PC-3 (cell line): ENCODE results near the gene IL31RA. TPM values are rescaled to one million over a fixed set of nuclear protein-coding genes. Genes with fewer than 3 reads are reported as not detected.
A peak's percentile ranks its signal among the peaks of the same experiment; 100 is the strongest.

ENCODE experiments used
- ATAC-seq: fragments of 200-7000 bp; cut with Tn5 transposase; 2 replicates; pipeline ENCODE4 v1.9.1; 2020; ENCODE audit warnings: mild to moderate bottlenecking, moderate library complexity
- BruUV-seq: library from RNA; stranded (reverse); fragments of 400-500 nt; replicated peaks from 2 replicates; lab custom pipeline; 2021; lab: Mats Ljungman, UMichigan
- CTCF ChIA-PET: fragments of 300-600 bp; sonication (Branson Sonifier 250); formaldehyde crosslinking; loops from one replicate; lab custom pipeline; 2022; ENCODE audit warnings: antibody characterized with exemption; lab: Charles Lee
- POLR2A ChIA-PET: fragments of 300-600 bp; sonication (Branson Sonifier 250); formaldehyde crosslinking; loops from one replicate; lab custom pipeline; 2022; ENCODE audit warnings: antibody characterized with exemption; ENCODE audit not compliant: unreplicated experiment; lab: Charles Lee
- DNase-seq: peaks from one replicate; pipeline ENCODE4 v3.0.0-alpha.2; 2015
- H2AFZ ChIP-seq: fragments of 300-600 bp; sonication (generic); 2 replicates; pipeline ENCODE4 v1.6.0; 2016; ENCODE audit warnings: antibody characterized with exemption, low read length
- H3F3A ChIP-seq: fragments of 300-600 bp; sonication (generic); one replicate; pipeline ENCODE4 v1.6.0; 2017; ENCODE audit warnings: antibody characterized with exemption, low read length, control low read depth, mild to moderate bottlenecking; ENCODE audit not compliant: unreplicated experiment
- H3K27ac ChIP-seq: fragments of 300-600 bp; sonication (generic); 2 replicates; pipeline ENCODE4 v1.5.1; 2016; ENCODE audit warnings: mild to moderate bottlenecking, low read length
- H3K27me3 ChIP-seq: fragments of 300-600 bp; sonication (generic); 2 replicates; pipeline ENCODE4 v1.6.1; 2016; ENCODE audit warnings: low read length, mixed read lengths
- H3K36me3 ChIP-seq: fragments of 300-600 bp; sonication (generic); 2 replicates; pipeline ENCODE4 v1.6.1; 2016; ENCODE audit warnings: low read depth, mixed run types, low read length, mixed read lengths
- H3K4me1 ChIP-seq: fragments of 300-600 bp; sonication (generic); 2 replicates; pipeline ENCODE4 v1.5.1; 2016; ENCODE audit warnings: low read length; ENCODE audit not compliant: insufficient read depth
- H3K4me2 ChIP-seq: fragments of 300-600 bp; sonication (generic); 2 replicates; pipeline ENCODE4 v1.6.0; 2016; ENCODE audit warnings: low read length
- H3K4me3 ChIP-seq: fragments of 300-600 bp; sonication (generic); 2 replicates; pipeline ENCODE4 v1.5.1; 2016; ENCODE audit warnings: mild to moderate bottlenecking, low read length, mixed read lengths
- H3K79me2 ChIP-seq: fragments of 300-600 bp; sonication (generic); 2 replicates; pipeline ENCODE4 v1.6.1; 2017; ENCODE audit warnings: low read length, mixed read lengths
- H3K9ac ChIP-seq: fragments of 300-600 bp; sonication (generic); 2 replicates; pipeline ENCODE4 v1.6.0; 2016; ENCODE audit warnings: mild to moderate bottlenecking, low read length
- H3K9me2 ChIP-seq: fragments of 300-600 bp; sonication (generic); replicated peaks from 2 replicates; pipeline ENCODE4 v1.6.1; 2016; ENCODE audit warnings: mixed run types, low read length, mixed read lengths
- H3K9me3 ChIP-seq: fragments of 300-600 bp; sonication (generic); 2 replicates; pipeline ENCODE4 v1.6.1; 2016; ENCODE audit warnings: low read length, mixed read lengths
- H4K20me1 ChIP-seq: fragments of 300-600 bp; sonication (generic); 2 replicates; pipeline ENCODE4 v1.6.1; 2016; ENCODE audit warnings: low read length, mixed read lengths
- CTCF ChIP-seq: fragments of 300-600 bp; sonication (generic); conservative IDR thresholded peaks from 2 replicates; pipeline ENCODE4 v1.5.1; 2017; ENCODE audit warnings: antibody characterized with exemption, low read depth, mild to moderate bottlenecking, low read length
- EZH2 ChIP-seq: fragments of 300-600 bp; sonication (generic); IDR thresholded peaks from one replicate; pipeline ENCODE4 v1.6.1; 2017; ENCODE audit warnings: antibody characterized with exemption, mild to moderate bottlenecking, low read length; ENCODE audit not compliant: unreplicated experiment
- EZH2phosphoT487 ChIP-seq: fragments of 300-600 bp; sonication (generic); IDR thresholded peaks from 2 replicates; pipeline ENCODE4 v1.6.1; 2018; ENCODE audit warnings: mild to moderate bottlenecking, antibody characterized with exemption, low read length, borderline replicate concordance
- intact Hi-C: fragments of 100-400 bp; cut with micrococcal nuclease; formaldehyde crosslinking; loops from 2 replicates; pipeline ENCODE4 v1.9.0; 2023
- total RNA-seq: library from RNA; depleted of rRNA; stranded (reverse); fragments of >200 nt; gene quantifications from 2 replicates; pipeline ENCODE4 v1.2.3, GENCODE V29; 2014

Gene IL31RA
- total RNA-seq, 1 experiment from 2014 or later: 1.6 TPM

DNA sequence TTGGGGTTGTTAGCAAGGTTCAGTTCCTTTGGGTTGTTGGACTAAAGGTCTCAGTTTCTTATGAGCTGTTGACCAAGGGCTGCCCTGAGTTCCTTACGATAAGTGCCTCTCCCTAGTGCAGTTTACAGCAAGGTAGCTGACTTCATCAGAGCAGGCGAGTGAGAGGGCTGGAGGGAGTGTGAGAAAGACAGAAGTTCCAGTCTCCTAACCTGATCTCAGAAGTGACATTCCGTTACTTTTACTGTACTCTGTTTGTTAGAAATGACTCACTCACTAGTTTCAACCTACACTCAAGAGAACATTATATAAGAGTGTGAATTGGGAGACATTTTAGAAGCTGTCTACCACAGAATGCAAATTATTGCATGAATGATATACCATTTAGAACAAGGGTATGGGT is 21.2 kb upstream of the IL31RA start:
- peak; percentile 48 for ATAC-seq

GRCh38 chr5:55832446-55832845 is 18.7 kb upstream of the IL31RA start:
- no TSS peak for BruUV-seq
- intact Hi-C loops: no loop called here
- CTCF ChIA-PET: no interaction called here

More for the DNA sequence above, 21.2 kb upstream of the IL31RA start:
- no peak for DNase-seq
- intact Hi-C loops: no loop called here
- no peak overlapping the region for H3K4me2 ChIP-seq
- H3K9ac ChIP-seq: no peak overlapping the region
- no TSS peak for BruUV-seq
- H3K79me2 ChIP-seq: no peaks in the 10 kb centered on the region
- no peaks in the 10 kb centered on the region for H3F3A ChIP-seq
- H3K36me3 ChIP-seq: no peaks in the 10 kb centered on the region
- CTCF ChIA-PET: no interaction called here
- no peaks in the 10 kb centered on the region for H3K9me3 ChIP-seq
- no peak overlapping the region for H3K4me3 ChIP-seq
- no peaks in the 10 kb centered on the region for H3K27me3 ChIP-seq
- no peaks in the 10 kb centered on the region for H3K4me1 ChIP-seq
- H3K27ac ChIP-seq: no peak overlapping the region
- no peaks in the 10 kb centered on the region for H4K20me1 ChIP-seq
- no peak overlapping the region for H2AFZ ChIP-seq
- POLR2A ChIA-PET: no interaction called here
- TF ChIP-seq CTCF: no peak
- TF ChIP-seq EZH2phosphoT487: no peak
- TF ChIP-seq EZH2: no peak
- no peaks in the 10 kb centered on the region for H3K9me2 ChIP-seq

More at GRCh38 chr5:55832446-55832845, 18.7 kb upstream of the IL31RA start:
- Histone ChIP-seq H3K36me3 (no peaks in the 10 kb centered on the region), H2AFZ (no peak overlapping the region), H3K4me3 (no peak overlapping the region), H3K4me2 (no peak overlapping the region), H3K9ac (no peak overlapping the region), H3K27me3 (no peaks in the 10 kb centered on the region), H3F3A (no peaks in the 10 kb centered on the region), H3K4me1 (no peaks in the 10 kb centered on the region), H4K20me1 (no peaks in the 10 kb centered on the region), H3K27ac (no peak overlapping the region), H3K9me3 (no peaks in the 10 kb centered on the region), H3K79me2 (no peaks in the 10 kb centered on the region), H3K9me2 (no peaks in the 10 kb centered on the region)
- ATAC-seq (no peak), DNase-seq (no peak)
- POLR2A ChIA-PET: no interaction called here
- TF ChIP-seq EZH2: no peak
- no peak for TF ChIP-seq EZH2phosphoT487
- TF ChIP-seq CTCF: no peak
